HepG2 (cell line): ENCODE data around the gene SERINC2. TPM values are rescaled to one million over a fixed set of nuclear protein-coding genes. Genes with fewer than 3 reads are reported as not detected.

Source experiments
- ARHGAP35 ChIP-seq: sonication (generic); formaldehyde crosslinking; IDR thresholded peaks from 2 replicates; pipeline ENCODE4 v1.9.0; 2022; ENCODE audit warnings: mild to moderate bottlenecking, inconsistent platforms, moderate library complexity, missing genetic modification reagents, borderline replicate concordance
- CSRNP1 ChIP-seq: sonication (generic); formaldehyde crosslinking; IDR thresholded peaks from 2 replicates; pipeline ENCODE4 v1.8.1; 2023; ENCODE audit warnings: mild to moderate bottlenecking, missing genetic modification reagents
- E2F5 ChIP-seq: sonication (generic); formaldehyde crosslinking; conservative IDR thresholded peaks from 2 replicates; pipeline ENCODE4 v1.4.0; 2020; ENCODE audit warnings: missing genetic modification reagents
- EZH2 ChIP-seq: conservative IDR thresholded peaks from 2 replicates; pipeline ENCODE4 v1.6.1; 2012; ENCODE audit warnings: mild to moderate bottlenecking, low read depth, low read length, moderate library complexity
- FOXM1 ChIP-seq: sonication (generic); formaldehyde crosslinking; IDR thresholded peaks from 2 replicates; pipeline ENCODE4 v1.5.0; 2020; ENCODE audit warnings: missing genetic modification reagents
- GABPB1 ChIP-seq: IDR thresholded peaks from 2 replicates; pipeline ENCODE4 v1.6.1; 2016; ENCODE audit warnings: mild to moderate bottlenecking, missing genetic modification reagents, moderate library complexity, missing compliant biosample characterization
- GLI4 ChIP-seq: sonication (generic); formaldehyde crosslinking; IDR thresholded peaks from 2 replicates; pipeline ENCODE4 v1.5.1; 2020; ENCODE audit warnings: missing genetic modification reagents, mild to moderate bottlenecking, moderate library complexity, borderline replicate concordance
- HOXA5 ChIP-seq: sonication (generic); formaldehyde crosslinking; IDR thresholded peaks from 2 replicates; pipeline ENCODE4 v1.4.0; 2020; ENCODE audit warnings: missing genetic modification reagents
- NR2F6 ChIP-seq, 2 experiments: IDR thresholded peaks; 2 replicates each; pipeline ENCODE4 v1.6.1; 2016; ENCODE audit warnings: antibody characterized with exemption in 1 of 2, mild to moderate bottlenecking in 1 of 2
- PHF20 ChIP-seq: sonication (generic); formaldehyde crosslinking; IDR thresholded peaks from 2 replicates; pipeline ENCODE4 v1.5.0; 2020; ENCODE audit warnings: mild to moderate bottlenecking, missing genetic modification reagents
- PPARG ChIP-seq: conservative IDR thresholded peaks from 2 replicates; pipeline ENCODE4 v1.6.1; 2016; ENCODE audit warnings: missing biosample characterization, missing genetic modification reagents
- SRSF4 ChIP-seq: fragments of 200-400 bp; formaldehyde crosslinking; IDR thresholded peaks from one replicate; pipeline ENCODE4 v1.6.1; 2018; ENCODE audit warnings: mild to moderate bottlenecking, low read depth, low read length, moderate library complexity; ENCODE audit not compliant: poor library complexity, severe bottlenecking
- TOPORS ChIP-seq: sonication (generic); formaldehyde crosslinking; IDR thresholded peaks from 2 replicates; pipeline ENCODE4 v1.8.0; 2023; ENCODE audit warnings: mild to moderate bottlenecking, missing genetic modification reagents
- TRIM22 ChIP-seq: fragments of 450-650 bp; IDR thresholded peaks from 2 replicates; pipeline ENCODE4 v1.6.1; 2017
- UBTF ChIP-seq: sonication (generic); formaldehyde crosslinking; IDR thresholded peaks from 2 replicates; pipeline ENCODE4 v1.4.0; 2020; ENCODE audit warnings: mild to moderate bottlenecking, missing genetic modification reagents
- ZBTB10 ChIP-seq: sonication (generic); formaldehyde crosslinking; IDR thresholded peaks from 2 replicates; pipeline ENCODE4 v1.4.0; 2020; ENCODE audit warnings: missing genetic modification reagents, borderline replicate concordance
- ZNF496 ChIP-seq: sonication (generic); formaldehyde crosslinking; IDR thresholded peaks from 2 replicates; pipeline ENCODE4 v1.8.1; 2023; ENCODE audit warnings: mild to moderate bottlenecking, moderate library complexity, missing genetic modification reagents; ENCODE audit not compliant: insufficient replicate concordance
- ZNF530 ChIP-seq: sonication (generic); formaldehyde crosslinking; IDR thresholded peaks from 2 replicates; pipeline ENCODE4 v1.5.0; 2020; ENCODE audit warnings: low read depth, mild to moderate bottlenecking, missing genetic modification reagents
- ZNF737 ChIP-seq: sonication (generic); formaldehyde crosslinking; IDR thresholded peaks from 2 replicates; pipeline ENCODE4 v1.5.0; 2020; ENCODE audit warnings: missing genetic modification reagents, mild to moderate bottlenecking, borderline replicate concordance
- ZNF850 ChIP-seq: sonication (generic); formaldehyde crosslinking; conservative IDR thresholded peaks from 2 replicates; pipeline ENCODE4 v1.9.0; 2021; ENCODE audit warnings: mild to moderate bottlenecking, missing genetic modification reagents
- polyA plus RNA-seq, 8 experiments: library from polyadenylated mRNA; depleted of rRNA in 3 of 8; stranded (reverse) in 7 of 8; unstranded in 1 of 8; fragments of >200 nt; fragmentation: Illumina TruSeq in 4 of 8; extraction: Trizol in 4 of 8; gene quantifications; 2 replicates each; pipeline versions ENCODE4 v1.2.1 to v1.2.3, GENCODE V29; 2011 to 2016; ENCODE audit warnings: low read depth in 4 of 8, missing spikeins in 1 of 8, mixed read lengths in 1 of 8; ENCODE audit not compliant: insufficient read depth in 1 of 8
- total RNA-seq, 5 experiments: library from RNA; depleted of rRNA; stranded (reverse); fragments of >200 nt; fragmentation: Illumina TruSeq; extraction: Trizol; gene quantifications; 2 replicates each; pipeline ENCODE4 v1.2.3, GENCODE V29; 2016; ENCODE audit warnings: low read depth in 1 of 5

Gene SERINC2
- total and polyA plus RNA-seq, 2 of the 13 experiments (the other 11 are each of a cell fraction or from before 2014, with no cell fraction given): 4.8 to 126 TPM

- TF ChIP-seq ZBTB10 (no peak), PHF20 (no peak), EZH2 (no peak), CSRNP1 (CRISPR knock-in tag) (no peak; the same call in 1 of the 2 replicates), HOXA5 (CRISPR knock-in tag) (no peak), FOXM1 (CRISPR knock-in tag) (no peak), GABPB1 (CRISPR knock-in tag) (peak; percentile 39; the same call in 1 of the 2 replicates), PPARG (CRISPR knock-in tag) (peak; percentile 82; the same call in 1 of the 2 replicates), ZNF530 (no peak), ZNF496 (no peak), E2F5 (CRISPR knock-in tag) (no peak), ARHGAP35 (CRISPR knock-in tag) (no peak), SRSF4 (no peak), TRIM22 (no peak), NR2F6 (IDR thresholded peaks at IDR 0.05) (peak; percentile 73), NR2F6 (CRISPR knock-in tag; IDR thresholded peaks at IDR 0.05) (peak; percentile 87), ZNF850 (no peak), GLI4 (CRISPR knock-in tag) (no peak), ZNF737 (CRISPR knock-in tag) (no peak), UBTF (CRISPR knock-in tag) (peak; percentile 57; the same call in 1 of the 2 replicates), TOPORS (CRISPR knock-in tag) (no peak)
Observed at GRCh38 chr1:31434101-31434871, 21.3 kb downstream of the SERINC2 start (continued).
